Measurements from ENCODE around the gene PILRB.

The PILRB gene

GRCh38 chr7:100413346-100413745 is 55.4 kb downstream of the PILRB start:
- Histone ChIP-seq H3K27me3 (peaks cover 10% of the 10 kb centered on the region), H3K4me1 (no peaks in the 10 kb centered on the region), H3K9me3 (no peaks in the 10 kb centered on the region), H3K4me3 (ENCODE audit: low read depth, low read length) (no peak overlapping the region), H3K36me3 (no peaks in the 10 kb centered on the region)
- DNase-seq: no peak
- no peak for TF ChIP-seq CTCF (IDR thresholded peaks at IDR 0.05; ENCODE audit: low read depth, low read length)

DNA sequence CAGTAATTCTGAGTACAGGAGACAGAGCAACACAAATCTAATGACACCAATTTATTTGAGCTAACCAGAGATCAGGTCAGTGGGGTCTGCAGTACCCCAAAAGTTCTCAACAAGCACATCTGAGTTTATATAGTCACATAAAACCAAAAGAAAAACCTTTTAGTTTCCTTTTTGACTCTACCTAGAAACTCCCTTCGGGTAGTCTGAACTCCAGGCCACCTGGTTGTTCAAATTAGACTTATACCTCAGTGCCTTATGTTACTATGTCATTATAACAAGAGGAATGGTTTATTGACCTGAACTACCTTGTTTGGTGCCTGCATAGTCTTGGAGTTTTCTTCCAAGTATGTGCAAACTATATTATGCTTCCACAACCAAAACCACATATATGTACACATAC is 56.0 kb downstream of the PILRB start:
- H3K27me3 ChIP-seq: peaks cover 7% of the 10 kb centered on the region
- TF ChIP-seq CTCF (IDR thresholded peaks at IDR 0.05; ENCODE audit: low read depth, low read length): no peak
- H3K4me1 ChIP-seq: no peaks in the 10 kb centered on the region
- DNase-seq: no peak
- H3K4me3 ChIP-seq (ENCODE audit: low read depth, low read length): no peak overlapping the region
- H3K9me3 ChIP-seq: no peaks in the 10 kb centered on the region
- H3K36me3 ChIP-seq: no peaks in the 10 kb centered on the region

- Histone ChIP-seq H3K27me3 (peaks cover 7% of the 10 kb centered on the region), H3K4me3 (ENCODE audit: low read depth, low read length) (no peak overlapping the region), H3K36me3 (no peaks in the 10 kb centered on the region), H3K4me1 (no peaks in the 10 kb centered on the region), H3K9me3 (no peaks in the 10 kb centered on the region)
- no peak for TF ChIP-seq CTCF (IDR thresholded peaks at IDR 0.05; ENCODE audit: low read depth, low read length)
- DNase-seq: no peak
These were observed 57.5 kb downstream of the PILRB start for GRCh38 chr7:100415448-100415847.

All from BE2C (cell line).